Astrocyte of the cerebellum (primary cell): ENCODE results near the gene CLASP1.
"Not testable (repeated sequence)": the region's sequence is repeated elsewhere in the genome, so short reads cannot be mapped to it uniquely, and the experiment has no call there.

ENCODE experiments used
- DNase-seq: peaks from one replicate; pipeline ENCODE4 v3.0.0-alpha.2; 2011; ENCODE audit warnings: low read depth
- H3K4me3 ChIP-seq: 2 replicates; pipeline ENCODE4 v1.5.1; 2011; ENCODE audit warnings: mild to moderate bottlenecking, low read depth, low read length, moderate library complexity
- CTCF ChIP-seq: IDR thresholded peaks from 2 replicates; pipeline ENCODE4 v1.5.1; 2012; ENCODE audit warnings: low read length, low read depth, moderate library complexity, mild to moderate bottlenecking; ENCODE audit errors: missing control alignments
- in situ Hi-C: cut with HindIII; loops from 2 replicates; pipeline ENCODE4 v1.10.0; 2017; ENCODE audit warnings: low sequenced_read_pairs

The CLASP1 gene

DNA sequence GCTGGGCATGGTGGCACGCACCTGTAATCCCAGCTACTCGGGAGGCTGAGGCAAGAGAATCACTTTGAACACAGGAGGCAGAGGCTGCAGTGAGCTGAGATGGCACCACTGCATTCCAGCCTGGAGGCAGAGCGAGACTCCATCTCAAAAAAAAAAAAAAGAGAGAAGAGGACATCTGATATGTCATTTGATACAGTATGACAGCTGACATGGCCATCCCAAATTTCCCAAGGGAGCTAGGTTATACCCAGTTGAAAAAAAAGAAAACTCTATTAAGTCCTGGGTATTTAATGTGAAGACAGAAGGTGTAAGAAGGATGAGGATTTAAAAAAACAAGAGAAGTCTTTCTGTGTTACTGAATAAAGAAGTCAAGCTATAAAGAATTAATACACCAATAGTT, 23.3 kb downstream of the CLASP1 start:
- no peak overlapping the region for H3K4me3 ChIP-seq
- DNase-seq = no peak
- no peak for TF ChIP-seq CTCF
- in situ Hi-C loops = no loop called here

DNA sequence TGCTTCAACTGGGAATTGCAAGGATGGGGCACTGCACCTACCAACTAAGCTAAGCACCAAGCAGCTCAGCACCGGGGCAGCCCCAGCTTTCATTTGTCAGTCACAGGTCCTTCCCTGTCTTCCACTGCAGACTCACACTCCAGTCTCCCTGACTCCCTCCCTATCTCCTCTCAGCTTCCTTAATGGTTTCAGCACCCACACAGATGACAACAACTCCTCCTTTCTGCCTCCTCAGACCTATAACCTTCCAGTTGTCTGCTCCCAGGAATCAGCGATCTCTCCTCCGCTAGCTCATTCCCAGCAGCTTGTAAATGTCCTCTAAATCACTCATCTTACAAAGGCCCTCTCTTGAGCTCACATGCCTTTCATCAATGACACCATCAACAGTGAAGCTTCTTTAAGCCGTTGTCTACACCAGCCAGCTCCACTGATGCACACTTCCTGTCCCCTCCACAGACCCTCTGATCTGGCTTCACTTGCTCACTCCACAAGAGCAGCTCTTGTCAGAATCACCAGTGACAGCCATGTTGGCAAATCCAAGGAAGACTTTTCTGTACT, 32.1 kb downstream of the CLASP1 start:
- H3K4me3 ChIP-seq = no peak overlapping the region
- in situ Hi-C loops = no loop called here
- no peak for DNase-seq
- TF ChIP-seq CTCF = no peak

DNA sequence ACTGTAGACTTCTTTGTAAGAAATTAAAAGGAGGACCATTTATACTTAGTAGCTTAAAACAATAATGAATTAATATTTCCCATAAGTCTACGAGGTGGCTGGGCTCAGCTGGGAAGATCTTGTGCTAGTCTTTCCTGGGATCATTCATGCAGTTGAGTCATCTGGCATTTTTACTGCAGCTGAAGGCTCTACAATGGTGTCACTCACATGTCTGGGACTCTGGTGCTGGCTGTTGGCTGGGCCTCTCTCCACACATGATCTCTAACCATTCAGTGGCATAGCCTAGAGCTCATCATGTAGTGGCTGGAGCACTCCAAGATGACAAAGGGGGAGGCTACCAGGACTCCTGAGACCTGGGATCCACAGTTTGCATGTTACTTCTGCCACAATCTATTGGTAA, 35.5 kb downstream of the CLASP1 start:
- no peak overlapping the region for H3K4me3 ChIP-seq
- DNase-seq = no peak
- TF ChIP-seq CTCF = no peak
- in situ Hi-C loops = no loop called here

GRCh38 chr2:121613152-121613551, 36.1 kb downstream of the CLASP1 start:
- H3K4me3 ChIP-seq = no peak overlapping the region
- no peak for TF ChIP-seq CTCF
- in situ Hi-C loops = no loop called here
- no peak for DNase-seq

DNA sequence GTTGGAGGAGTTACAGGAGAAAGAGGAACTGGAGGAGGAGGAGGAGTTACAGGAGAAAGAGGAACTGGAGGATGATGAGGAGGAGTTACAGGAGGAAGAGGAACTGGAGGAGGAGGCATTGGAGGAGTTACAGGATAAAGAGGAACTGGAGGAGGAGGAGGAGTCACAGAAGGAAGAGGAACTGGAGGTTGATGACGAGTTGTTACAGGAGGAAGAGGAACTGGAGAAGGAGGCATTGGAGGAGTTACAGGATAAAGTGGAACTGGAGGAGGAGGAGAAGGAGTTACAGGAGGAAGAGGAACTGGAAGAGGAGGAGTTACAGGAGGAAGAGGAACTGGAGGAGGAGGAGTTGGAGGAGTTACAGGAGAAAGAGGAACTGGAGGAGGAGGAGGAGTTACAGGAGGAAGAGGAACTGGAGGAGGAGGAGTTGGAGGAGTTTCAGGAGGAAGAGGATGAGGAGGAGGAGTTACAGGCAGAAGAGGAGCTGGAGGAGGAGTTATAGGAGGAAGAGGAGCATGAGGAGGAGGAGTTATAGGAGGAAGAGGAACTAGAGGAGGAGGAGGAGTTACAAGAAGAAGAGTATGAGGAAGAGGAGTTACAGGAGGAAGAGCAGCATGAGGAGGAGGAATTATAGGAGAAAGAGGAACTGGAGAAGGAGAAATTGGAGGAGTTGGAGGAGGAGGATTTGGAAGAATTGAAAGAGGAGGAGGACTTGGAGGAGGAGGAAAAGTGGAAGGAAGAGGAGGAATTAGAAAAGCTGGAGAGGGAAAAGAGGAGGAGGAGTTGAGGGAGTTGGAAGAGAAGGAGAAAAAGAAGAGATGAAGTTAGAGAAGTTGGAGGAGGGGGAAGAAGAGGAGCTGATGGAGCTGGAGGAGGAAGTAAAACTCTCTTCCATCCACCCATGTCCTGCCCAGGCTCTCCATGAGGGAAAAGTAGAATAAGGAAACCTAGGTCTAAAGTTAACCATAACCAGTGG, 37.2 kb downstream of the CLASP1 start:
- DNase-seq = no peak
- no peak overlapping the region for H3K4me3 ChIP-seq
- TF ChIP-seq CTCF = no peak
- in situ Hi-C loops = no loop called here

DNA sequence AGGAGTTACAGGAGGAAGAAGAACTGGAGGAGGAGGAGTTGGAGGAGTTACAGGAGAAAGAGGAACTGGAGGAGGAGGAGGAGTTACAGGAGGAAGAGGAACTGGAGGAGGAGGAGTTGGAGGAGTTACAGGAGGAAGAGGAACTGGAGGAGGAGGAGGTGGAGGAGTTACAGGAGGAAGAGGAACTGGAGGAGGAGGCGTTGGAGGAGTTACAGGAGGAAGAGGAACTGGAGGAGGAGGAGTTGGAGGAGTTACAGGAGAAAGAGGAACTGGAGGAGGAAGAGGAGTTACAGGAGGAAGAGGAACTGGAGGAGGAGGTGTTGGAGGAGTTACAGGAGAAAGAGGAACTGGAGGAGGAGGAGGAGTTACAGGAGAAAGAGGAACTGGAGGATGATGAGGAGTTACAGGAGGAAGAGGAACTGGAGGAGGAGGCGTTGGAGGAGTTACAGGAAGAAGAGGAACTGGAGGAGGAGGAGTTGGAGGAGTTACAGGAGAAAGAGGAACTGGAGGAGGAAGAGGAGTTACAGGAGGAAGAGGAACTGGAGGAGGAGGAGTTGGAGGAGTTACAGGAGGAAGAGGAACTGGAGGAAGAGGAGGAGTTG, 38.1 kb downstream of the CLASP1 start:
- DNase-seq, in situ Hi-C loops, H3K4me3 ChIP-seq: not testable (repeated sequence)

GRCh38 chr2:121610487-121610874, 38.8 kb downstream of the CLASP1 start:
- DNase-seq, H3K4me3 ChIP-seq, in situ Hi-C loops: not testable (repeated sequence)
